SJCRH30 (cell line): ENCODE results near the gene MRPL40. TPM values are rescaled to one million over a fixed set of nuclear protein-coding genes. Genes with fewer than 3 reads are reported as not detected.

Source experiments
- DNase-seq, 2 experiments: peaks; one replicate each; pipeline ENCODE4 v3.0.0-alpha.2; 2015 to 2020
- H3K27ac ChIP-seq: fragments of 250-450 bp; sonication (Bioruptor Pico); 2 replicates; pipeline ENCODE4 v1.5.1; 2020; ENCODE audit warnings: mild to moderate bottlenecking, moderate library complexity
- H3K27me3 ChIP-seq: fragments of 250-450 bp; sonication (Bioruptor Pico); 2 replicates; pipeline ENCODE4 v1.5.1; 2020; ENCODE audit warnings: mild to moderate bottlenecking, moderate library complexity
- H3K36me3 ChIP-seq: fragments of 250-450 bp; sonication (Bioruptor Pico); 2 replicates; pipeline ENCODE4 v1.5.1; 2020; ENCODE audit warnings: mild to moderate bottlenecking, moderate library complexity
- H3K4me1 ChIP-seq: fragments of 250-450 bp; sonication (Bioruptor Pico); 2 replicates; pipeline ENCODE4 v1.5.1; 2020; ENCODE audit warnings: mild to moderate bottlenecking, moderate library complexity
- H3K4me3 ChIP-seq: fragments of 250-450 bp; sonication (Bioruptor Pico); 2 replicates; pipeline ENCODE4 v1.5.1; 2020; ENCODE audit warnings: mild to moderate bottlenecking, moderate library complexity
- H3K9me3 ChIP-seq: fragments of 250-450 bp; sonication (Bioruptor Pico); replicated peaks from 2 replicates; pipeline ENCODE4 v1.5.1; 2020; ENCODE audit warnings: mild to moderate bottlenecking, moderate library complexity
- total RNA-seq: library from RNA; depleted of rRNA; stranded (reverse); fragments of >200 nt; shearing (Covaris generic); gene quantifications from 2 replicates; pipeline ENCODE4 v1.2.3, GENCODE V29; 2014

The MRPL40 gene
- total RNA-seq, 1 experiment from 2014 or later, result 55.7 TPM

DNA sequence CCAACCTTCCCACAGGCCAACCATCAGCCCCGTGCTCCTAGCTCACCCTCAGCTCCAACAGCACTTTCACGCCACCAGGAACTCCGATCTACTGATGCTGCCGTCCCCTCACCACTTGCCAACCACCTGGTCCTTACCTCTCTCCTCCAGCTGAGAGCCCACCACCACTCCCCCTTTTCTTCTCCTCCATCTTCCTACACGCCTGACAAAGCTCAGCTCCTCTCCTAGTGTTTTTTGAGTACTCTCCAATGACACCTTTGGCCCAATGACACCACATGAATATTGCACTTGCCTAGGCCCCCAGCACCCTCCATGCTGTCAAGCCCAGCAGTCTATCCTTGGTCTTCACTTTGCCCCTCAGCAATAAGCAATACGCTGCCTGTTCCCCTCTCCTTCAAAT lies 31.5 kb upstream of the MRPL40 start:
- no peak overlapping the region for H3K27ac ChIP-seq
- peaks cover 22% of the 10 kb centered on the region for H3K36me3 ChIP-seq
- H3K4me3 ChIP-seq, result no peak overlapping the region
- no peaks in the 10 kb centered on the region for H3K9me3 ChIP-seq
- no peaks in the 10 kb centered on the region for H3K27me3 ChIP-seq
- H3K4me1 ChIP-seq, result no peaks in the 10 kb centered on the region
- no peak for DNase-seq

DNA sequence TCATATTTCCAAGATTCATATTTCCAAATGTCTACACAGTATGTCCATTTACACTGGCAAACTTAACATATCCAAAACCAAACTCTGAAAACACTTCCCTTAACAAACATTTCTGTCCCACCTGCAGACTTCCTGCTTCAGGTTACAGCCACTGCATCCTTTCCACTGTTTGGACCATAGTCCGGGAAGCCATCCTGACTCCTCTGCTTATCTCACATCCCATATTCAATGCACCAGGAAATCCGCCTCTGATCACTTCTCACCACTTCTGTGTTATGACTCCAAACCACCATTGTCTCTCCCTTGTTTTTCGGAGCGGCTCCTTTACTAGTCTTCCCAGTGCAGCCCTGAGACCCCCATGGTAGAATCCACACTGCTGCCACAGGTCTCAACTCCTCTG lies 30.9 kb upstream of the MRPL40 start:
- H3K27me3 ChIP-seq, result no peaks in the 10 kb centered on the region
- H3K4me1 ChIP-seq, result no peaks in the 10 kb centered on the region
- no peak overlapping the region for H3K4me3 ChIP-seq
- DNase-seq, result no peak
- H3K27ac ChIP-seq, result no peak overlapping the region
- no peaks in the 10 kb centered on the region for H3K9me3 ChIP-seq
- H3K36me3 ChIP-seq, result peaks cover 25% of the 10 kb centered on the region

DNA sequence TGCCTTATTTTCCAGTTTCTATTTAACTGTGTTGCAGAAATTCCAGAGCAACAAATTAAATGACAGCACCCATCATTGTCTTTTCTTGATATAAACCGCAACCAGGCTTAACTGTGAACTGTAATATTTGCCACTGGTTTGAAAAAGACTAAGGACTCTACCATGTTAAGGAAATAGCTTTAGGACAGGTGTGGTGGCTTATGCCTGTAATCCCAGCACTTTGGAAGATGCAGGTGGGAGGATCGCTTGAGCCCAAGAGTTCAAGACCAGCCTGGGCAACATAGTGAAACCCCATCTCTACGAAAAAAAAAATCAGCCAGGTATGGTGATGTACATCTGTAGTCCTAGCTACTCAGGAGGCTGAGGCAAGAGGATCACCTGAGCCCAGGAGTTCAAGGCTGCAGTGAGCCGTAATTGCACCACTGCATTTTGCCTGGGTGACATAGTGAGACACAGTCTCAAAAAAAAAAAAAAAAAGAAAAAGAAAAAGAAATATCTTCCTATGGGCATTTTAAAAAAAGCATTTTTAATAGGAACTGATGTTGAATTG lies 29.6 kb upstream of the MRPL40 start:
- Histone ChIP-seq H3K27ac (no peak overlapping the region), H3K4me1 (no peaks in the 10 kb centered on the region), H3K9me3 (no peaks in the 10 kb centered on the region), H3K36me3 (peaks cover 20% of the 10 kb centered on the region; the same call in 1 of the 2 replicates), H3K27me3 (no peaks in the 10 kb centered on the region), H3K4me3 (no peak overlapping the region)
- DNase-seq, result no peak

DNA sequence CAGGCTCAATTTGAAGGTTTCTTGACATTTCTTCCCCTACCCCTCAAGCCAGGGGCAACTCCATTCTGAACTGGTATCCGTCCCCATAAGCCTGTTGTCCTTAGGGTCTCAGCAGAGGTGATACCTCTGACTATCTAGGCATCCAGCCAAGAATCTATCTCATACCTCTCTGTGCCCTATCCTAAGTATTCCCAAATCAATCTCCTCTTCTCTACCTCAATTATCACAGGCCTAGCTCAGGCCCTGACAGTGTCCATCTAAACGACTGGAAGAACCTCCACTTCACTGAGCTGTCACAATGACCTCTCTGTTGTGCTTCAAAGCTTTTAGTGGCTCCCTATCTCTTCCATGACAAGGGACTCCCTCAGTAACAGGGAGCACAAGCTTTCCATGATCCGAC lies 27.7 kb upstream of the MRPL40 start:
- no peaks in the 10 kb centered on the region for H3K4me1 ChIP-seq
- H3K4me3 ChIP-seq, result no peak overlapping the region
- no peak for DNase-seq
- H3K27ac ChIP-seq, result no peak overlapping the region
- H3K9me3 ChIP-seq, result no peaks in the 10 kb centered on the region
- H3K27me3 ChIP-seq, result no peaks in the 10 kb centered on the region
- H3K36me3 ChIP-seq, result peaks cover 32% of the 10 kb centered on the region

DNA sequence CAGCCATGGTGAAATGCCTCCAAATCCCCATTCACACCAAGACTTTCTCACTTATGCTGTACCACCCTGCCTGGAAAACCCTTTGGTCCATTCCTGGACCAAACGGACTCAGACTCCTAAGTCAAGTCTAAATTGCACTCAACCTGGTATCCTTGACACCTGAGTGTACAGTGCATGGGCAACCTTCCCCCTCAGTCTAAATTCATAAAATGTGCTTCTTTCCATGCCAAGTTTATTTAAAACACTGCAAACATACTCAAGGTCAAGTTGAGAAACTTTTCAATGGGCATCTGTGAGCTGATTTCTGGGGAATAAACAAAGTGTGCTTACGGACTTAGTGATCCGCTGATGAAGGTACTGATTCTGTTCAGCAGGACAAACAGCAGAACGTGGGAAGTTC lies 27.2 kb upstream of the MRPL40 start:
- no peak for DNase-seq
- Histone ChIP-seq H3K27ac (no peak overlapping the region), H3K4me3 (no peak overlapping the region), H3K4me1 (no peaks in the 10 kb centered on the region), H3K36me3 (peaks cover 34% of the 10 kb centered on the region), H3K9me3 (no peaks in the 10 kb centered on the region), H3K27me3 (no peaks in the 10 kb centered on the region)

DNA sequence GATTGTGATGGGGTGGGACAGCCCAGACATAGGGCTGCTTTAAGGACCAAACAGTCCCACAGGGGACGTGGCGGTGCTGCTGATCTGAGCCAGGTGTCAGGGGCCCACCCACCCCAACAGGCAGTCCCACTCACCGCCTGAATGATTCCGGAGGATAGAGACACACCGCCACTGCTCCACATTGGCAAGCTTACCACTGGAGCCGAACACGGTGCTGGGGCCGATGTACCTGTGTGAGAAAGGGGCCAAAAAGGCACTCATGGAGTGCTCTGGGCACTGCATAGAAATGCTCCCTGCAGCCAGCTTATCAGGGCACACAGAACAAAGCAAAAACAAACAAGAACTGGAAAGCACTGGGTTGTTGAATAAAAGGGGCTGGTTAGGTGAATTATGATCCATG lies 26.7 kb upstream of the MRPL40 start:
- H3K27me3 ChIP-seq, result no peaks in the 10 kb centered on the region
- no peak overlapping the region for H3K4me3 ChIP-seq
- H3K36me3 ChIP-seq, result peaks cover 34% of the 10 kb centered on the region
- no peak overlapping the region for H3K27ac ChIP-seq
- no peaks in the 10 kb centered on the region for H3K4me1 ChIP-seq
- DNase-seq, result no peak
- no peaks in the 10 kb centered on the region for H3K9me3 ChIP-seq

DNA sequence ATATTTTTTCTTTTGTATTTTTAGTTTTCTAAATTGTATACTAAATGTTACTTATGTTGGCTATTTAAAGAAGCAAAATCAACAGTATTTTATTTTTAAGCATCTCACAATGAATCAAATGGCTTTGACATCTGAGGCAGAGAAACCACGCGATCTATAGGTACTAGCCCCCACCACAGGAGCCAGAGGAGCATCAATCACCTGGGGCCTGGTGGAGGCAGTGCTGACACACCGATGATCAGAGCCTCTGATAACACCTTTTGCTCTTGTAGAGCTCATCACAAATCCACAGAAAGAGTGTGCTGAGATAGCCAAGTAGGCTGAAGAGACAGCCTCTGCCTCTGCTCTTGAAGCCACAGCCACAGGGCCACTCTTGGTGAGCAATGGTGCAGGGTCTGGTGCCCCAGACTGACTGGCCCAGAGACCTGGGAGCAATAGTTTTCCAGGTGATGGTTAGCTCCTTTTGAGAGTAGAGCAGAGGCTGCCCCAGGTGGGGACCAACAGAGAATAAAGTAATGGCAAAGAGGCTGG lies 26.0 kb upstream of the MRPL40 start:
- Histone ChIP-seq H3K4me1 (no peaks in the 10 kb centered on the region), H3K9me3 (no peaks in the 10 kb centered on the region), H3K4me3 (no peak overlapping the region), H3K27me3 (no peaks in the 10 kb centered on the region), H3K27ac (no peak overlapping the region), H3K36me3 (peaks cover 34% of the 10 kb centered on the region)
- no peak for DNase-seq

DNA sequence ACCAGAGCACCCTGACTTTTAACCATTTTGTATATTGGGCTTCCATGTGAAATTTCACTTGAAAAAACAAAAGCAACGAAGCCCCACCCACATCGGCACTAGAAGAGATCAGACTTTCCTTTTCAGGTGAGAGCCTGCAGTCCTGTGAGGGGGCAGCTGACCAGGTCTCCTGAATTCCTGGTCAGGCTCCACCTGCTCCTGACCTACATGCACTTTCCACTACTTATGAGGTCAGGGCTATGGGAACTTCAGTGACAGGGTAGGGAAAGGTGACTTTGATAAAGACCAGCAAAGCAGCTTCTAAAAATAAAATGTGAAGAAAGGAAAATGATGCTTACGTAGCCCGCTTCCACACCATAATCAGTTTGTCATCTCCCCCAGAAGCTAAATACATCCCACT lies 25.5 kb upstream of the MRPL40 start:
- no peak for DNase-seq
- no peaks in the 10 kb centered on the region for H3K27me3 ChIP-seq
- no peak overlapping the region for H3K4me3 ChIP-seq
- H3K36me3 ChIP-seq, result peaks cover 34% of the 10 kb centered on the region
- no peaks in the 10 kb centered on the region for H3K9me3 ChIP-seq
- no peaks in the 10 kb centered on the region for H3K4me1 ChIP-seq
- no peak overlapping the region for H3K27ac ChIP-seq

DNA sequence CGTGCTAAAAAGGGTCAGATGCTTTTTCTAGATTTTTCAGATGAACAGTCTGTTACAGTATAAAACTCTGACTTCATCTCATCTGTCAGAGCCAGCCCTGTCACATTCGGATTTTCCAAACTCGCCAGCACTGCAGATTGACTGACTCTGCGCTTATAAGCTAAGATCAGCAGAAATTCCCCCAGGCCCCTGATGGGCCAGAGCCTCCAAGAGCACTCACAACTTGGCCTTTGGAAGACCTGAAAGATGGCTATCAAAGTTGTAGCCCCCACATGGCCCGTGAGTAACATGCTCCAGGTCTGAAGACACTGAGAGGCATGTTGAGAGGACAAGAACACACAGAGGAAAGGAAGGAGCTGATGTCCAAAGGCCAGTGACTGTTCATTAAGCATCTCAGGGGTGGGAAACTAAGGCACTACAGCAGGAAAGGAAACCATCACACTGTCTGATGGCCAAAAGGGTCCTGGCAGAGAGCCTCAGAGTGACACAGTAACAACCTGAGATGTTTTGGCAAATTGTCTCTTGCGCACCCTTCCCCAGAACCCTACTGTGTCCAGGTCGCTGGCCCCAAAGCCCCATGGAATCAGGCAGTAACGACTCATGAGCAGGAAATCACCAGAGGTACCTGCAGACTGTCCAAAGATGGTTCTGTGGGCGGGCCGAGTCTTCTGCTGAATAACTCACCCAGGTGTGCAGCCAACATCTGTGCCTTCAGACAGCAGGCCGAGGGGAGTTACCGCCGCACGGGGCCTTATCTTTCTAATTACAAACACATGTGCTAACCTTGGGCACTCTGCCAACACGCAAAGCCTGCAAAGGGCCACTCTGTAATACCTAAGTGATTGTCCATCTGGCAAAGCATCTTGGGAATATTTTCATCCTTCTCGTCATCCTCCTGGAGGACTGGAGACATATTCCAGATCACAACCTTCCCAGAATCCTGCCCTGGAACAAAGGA lies 24.4 kb upstream of the MRPL40 start:
- H3K36me3 ChIP-seq, result peaks cover 30% of the 10 kb centered on the region
- no peaks in the 10 kb centered on the region for H3K9me3 ChIP-seq
- H3K4me1 ChIP-seq, result no peaks in the 10 kb centered on the region
- H3K27ac ChIP-seq, result no peak overlapping the region
- DNase-seq, result peak in 1 of 2 experiments; percentile 13
- no peak overlapping the region for H3K4me3 ChIP-seq
- H3K27me3 ChIP-seq, result no peaks in the 10 kb centered on the region

DNA sequence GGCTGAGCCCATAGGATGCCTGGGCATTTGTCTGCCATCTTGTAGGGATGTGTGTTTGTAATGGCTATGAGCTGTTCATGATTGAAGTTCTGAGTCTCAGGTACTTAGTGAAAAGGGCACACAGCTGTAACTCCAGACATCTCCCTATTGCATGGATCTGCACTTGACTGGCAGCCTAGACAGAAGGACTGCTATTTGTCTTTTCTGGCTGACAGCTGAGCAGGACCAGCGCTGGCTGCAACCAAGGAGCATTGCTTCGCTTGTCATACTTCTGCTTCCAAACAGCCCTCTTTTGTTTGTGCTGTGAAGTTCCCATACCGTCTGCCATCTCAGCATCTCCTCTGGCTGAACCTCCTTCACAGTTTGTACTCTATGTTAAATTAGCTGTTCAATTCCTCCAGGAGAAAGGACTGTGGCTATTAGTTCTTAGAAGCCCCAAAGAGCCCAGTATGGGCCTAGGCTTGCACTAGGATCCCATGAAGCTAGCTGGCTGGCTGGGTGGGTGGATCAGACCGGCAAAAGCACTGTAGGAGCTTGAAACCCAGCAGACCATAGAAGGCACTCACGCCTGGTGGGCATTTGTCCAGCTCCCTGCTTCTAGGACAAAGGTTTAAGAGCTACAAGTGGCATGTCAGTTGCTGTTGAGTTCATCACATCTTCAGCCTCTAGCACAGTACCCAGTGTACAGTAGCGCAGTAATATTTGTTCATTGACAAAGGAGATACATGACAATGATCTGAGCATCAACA lies 21.2 kb upstream of the MRPL40 start:
- DNase-seq, result no peak
- no peak overlapping the region for H3K4me3 ChIP-seq
- H3K27ac ChIP-seq, result no peak overlapping the region
- no peaks in the 10 kb centered on the region for H3K4me1 ChIP-seq
- H3K36me3 ChIP-seq, result peaks cover 21% of the 10 kb centered on the region
- H3K9me3 ChIP-seq, result no peaks in the 10 kb centered on the region
- H3K27me3 ChIP-seq, result no peaks in the 10 kb centered on the region

DNA sequence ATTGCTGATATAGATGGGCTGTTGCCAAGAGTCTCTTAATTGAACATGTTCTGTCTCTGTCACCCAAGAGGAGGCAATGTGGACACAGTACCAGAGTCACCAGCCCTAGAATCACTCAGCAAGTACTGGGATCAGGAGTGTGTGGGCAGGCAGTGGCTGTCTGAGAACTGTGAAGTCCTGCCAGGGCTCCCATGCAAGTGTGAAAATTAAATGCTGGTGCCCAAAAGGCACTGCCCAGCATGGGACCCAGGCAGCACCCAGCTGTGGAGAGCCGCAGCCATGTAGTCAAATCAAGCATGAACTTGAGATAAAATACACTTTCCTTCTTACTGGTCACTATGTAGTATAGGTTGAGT lies 20.7 kb upstream of the MRPL40 start:
- no peaks in the 10 kb centered on the region for H3K27me3 ChIP-seq
- peaks cover 20% of the 10 kb centered on the region for H3K36me3 ChIP-seq
- H3K4me1 ChIP-seq, result no peaks in the 10 kb centered on the region
- H3K4me3 ChIP-seq, result no peak overlapping the region
- H3K9me3 ChIP-seq, result no peaks in the 10 kb centered on the region
- H3K27ac ChIP-seq, result no peak overlapping the region
- DNase-seq, result no peak

DNA sequence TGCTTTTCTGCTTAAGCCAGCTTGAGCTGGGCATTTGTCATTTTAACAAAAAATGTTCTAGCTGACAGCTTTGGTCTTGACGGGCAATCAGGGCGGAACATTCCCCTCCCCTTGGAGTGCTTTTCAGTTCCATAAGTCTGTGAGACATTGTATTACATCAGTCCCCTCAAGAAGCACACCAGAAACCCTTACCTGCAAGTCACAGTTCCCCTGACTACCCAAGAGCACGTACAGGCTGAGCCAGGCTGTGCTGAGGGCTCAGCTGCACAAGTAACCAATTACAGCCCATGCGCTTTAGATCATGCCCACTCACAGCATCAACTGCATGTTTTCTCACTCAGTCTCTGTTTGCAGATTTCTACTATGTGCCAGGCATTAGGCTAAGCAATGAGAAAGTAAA lies 19.9 kb upstream of the MRPL40 start:
- Histone ChIP-seq H3K27ac (no peak overlapping the region), H3K9me3 (0 out of 2 replicates have a peak, but pooled peaks cover 2% of the 10 kb centered on the region), H3K27me3 (no peaks in the 10 kb centered on the region), H3K36me3 (peaks cover 18% of the 10 kb centered on the region), H3K4me1 (no peaks in the 10 kb centered on the region), H3K4me3 (no peak overlapping the region)
- no peak for DNase-seq

DNA sequence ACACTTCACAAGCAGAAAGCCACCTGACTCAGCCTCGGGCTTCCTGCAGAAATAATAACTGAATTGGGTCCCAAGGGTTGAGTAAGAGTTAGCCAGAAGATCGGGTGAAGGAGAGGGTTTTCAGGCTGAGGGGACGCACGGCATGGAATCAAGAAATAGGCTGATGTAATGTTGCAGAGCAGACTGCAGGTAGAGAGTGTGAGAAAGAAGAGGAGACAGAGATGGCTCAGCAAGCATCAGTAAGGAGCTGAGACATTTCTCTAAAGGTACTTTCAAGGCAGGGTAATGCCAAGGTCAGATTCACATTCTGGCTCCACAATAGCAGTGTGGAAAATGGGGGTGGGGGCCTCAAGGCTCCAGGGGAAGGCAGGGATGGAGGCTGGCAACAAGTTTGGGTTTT lies 19.4 kb upstream of the MRPL40 start:
- H3K4me1 ChIP-seq, result no peaks in the 10 kb centered on the region
- no peaks in the 10 kb centered on the region for H3K27me3 ChIP-seq
- peaks cover 16% of the 10 kb centered on the region for H3K36me3 ChIP-seq
- no peak overlapping the region for H3K27ac ChIP-seq
- 0 out of 2 replicates have a peak, but pooled peaks cover 4% of the 10 kb centered on the region for H3K9me3 ChIP-seq
- H3K4me3 ChIP-seq, result no peak overlapping the region
- DNase-seq, result no peak

DNA sequence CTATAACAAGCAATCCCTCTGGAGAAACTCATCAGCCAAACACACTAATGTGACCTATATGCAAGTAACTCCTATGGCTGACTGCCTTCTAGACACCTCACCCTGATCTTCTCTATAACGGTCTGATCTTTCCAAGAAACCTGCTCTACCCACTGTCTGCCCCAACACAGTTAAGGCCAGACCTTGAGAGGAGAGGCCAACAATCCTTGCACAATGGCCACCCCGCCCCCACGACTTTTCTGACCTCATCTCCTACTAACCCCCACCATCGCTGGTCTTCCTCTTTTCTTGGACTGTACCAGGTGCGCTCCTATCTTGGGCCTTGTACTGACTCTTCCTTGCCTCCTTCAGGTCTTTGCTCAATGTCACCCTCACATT lies 13.3 kb upstream of the MRPL40 start:
- H3K27ac ChIP-seq, result no peak overlapping the region
- no peaks in the 10 kb centered on the region for H3K4me1 ChIP-seq
- DNase-seq, result no peak
- H3K27me3 ChIP-seq, result no peaks in the 10 kb centered on the region
- 0 out of 2 replicates have a peak, but pooled peaks cover 4% of the 10 kb centered on the region for H3K9me3 ChIP-seq
- no peak overlapping the region for H3K4me3 ChIP-seq
- peaks cover 4% of the 10 kb centered on the region; the same call in 1 of the 2 replicates for H3K36me3 ChIP-seq
